Trophoblast cell (in vitro differentiated cells and primary cell): ENCODE results near the gene GRM4.
A peak's percentile ranks its signal among the peaks of the same experiment; 100 is the strongest.

Source experiments
- DNase-seq, 2 donors: peaks; one replicate each; pipeline ENCODE4 v3.0.0-alpha.2; 2016
- H2AFZ ChIP-seq: 2 replicates; pipeline ENCODE4 v1.6.1; 2013; ENCODE audit warnings: low read length, moderate library complexity, mild to moderate bottlenecking; ENCODE audit not compliant: insufficient read depth, poor library complexity
- H2AK5ac ChIP-seq: 2 replicates; pipeline ENCODE4 v1.6.1; 2013; ENCODE audit warnings: mild to moderate bottlenecking, low read length
- H2BK120ac ChIP-seq: 2 replicates; pipeline ENCODE4 v1.6.1; 2013; ENCODE audit warnings: low read length, mild to moderate bottlenecking, moderate library complexity; ENCODE audit not compliant: insufficient read depth, poor library complexity
- H2BK12ac ChIP-seq: 2 replicates; pipeline ENCODE4 v1.6.1; 2013; ENCODE audit warnings: mild to moderate bottlenecking, low read length, moderate library complexity
- H2BK5ac ChIP-seq: 2 replicates; pipeline ENCODE4 v1.6.1; 2013; ENCODE audit warnings: low read length, low read depth, moderate library complexity, mild to moderate bottlenecking; ENCODE audit not compliant: poor library complexity
- H3K14ac ChIP-seq: 2 replicates; pipeline ENCODE4 v1.6.1; 2013; ENCODE audit warnings: mild to moderate bottlenecking, low read length
- H3K18ac ChIP-seq: 2 replicates; pipeline ENCODE4 v1.6.1; 2013; ENCODE audit warnings: mild to moderate bottlenecking, low read length
- H3K23ac ChIP-seq: 2 replicates; pipeline ENCODE4 v1.6.1; 2013; ENCODE audit warnings: low read length
- H3K27ac ChIP-seq: 2 replicates; pipeline ENCODE4 v1.5.1; 2013; ENCODE audit warnings: low read depth, mild to moderate bottlenecking, inconsistent platforms, low read length, moderate library complexity
- H3K27me3 ChIP-seq: 2 replicates; pipeline ENCODE4 v1.6.1; 2013; ENCODE audit warnings: inconsistent platforms, mild to moderate bottlenecking, low read length, moderate library complexity; ENCODE audit not compliant: insufficient read depth
- H3K36me3 ChIP-seq, 2 experiments: 1 replicate in 1 of 2; 2 replicates in 1 of 2; pipeline ENCODE4 v1.6.1; 2013; ENCODE audit warnings: low read length in 2 of 2, mild to moderate bottlenecking in 2 of 2, moderate library complexity in 1 of 2; ENCODE audit not compliant: insufficient read depth in 2 of 2, control insufficient read depth in 1 of 2
- H3K4ac ChIP-seq: 2 replicates; pipeline ENCODE4 v1.6.1; 2013; ENCODE audit warnings: low read depth, mild to moderate bottlenecking, low read length, moderate library complexity
- H3K4me1 ChIP-seq, 2 experiments: 1 replicate in 1 of 2; 2 replicates in 1 of 2; pipeline ENCODE4 v1.6.1; 2013; ENCODE audit warnings: low read length in 2 of 2, mild to moderate bottlenecking in 2 of 2, moderate library complexity in 1 of 2; ENCODE audit not compliant: insufficient read depth in 2 of 2, control insufficient read depth in 1 of 2
- H3K4me2 ChIP-seq: 2 replicates; pipeline ENCODE4 v1.6.1; 2013; ENCODE audit warnings: inconsistent platforms, mild to moderate bottlenecking, low read length, moderate library complexity
- H3K4me3 ChIP-seq: 2 replicates; pipeline ENCODE4 v1.5.1; 2013; ENCODE audit warnings: mild to moderate bottlenecking, low read depth, low read length, inconsistent platforms
- H3K79me1 ChIP-seq: one replicate; pipeline ENCODE4 v1.6.1; 2013; ENCODE audit warnings: low read length
- H3K79me2 ChIP-seq: 2 replicates; pipeline ENCODE4 v1.6.1; 2013; ENCODE audit warnings: low read length, mild to moderate bottlenecking; ENCODE audit not compliant: control insufficient read depth, insufficient read depth, poor library complexity
- H3K9ac ChIP-seq: 2 replicates; pipeline ENCODE4 v1.6.1; 2013; ENCODE audit warnings: mild to moderate bottlenecking, low read length
- H3K9me3 ChIP-seq: 2 replicates; pipeline ENCODE4 v1.6.1; 2013; ENCODE audit warnings: low read depth, mild to moderate bottlenecking, control low read depth, inconsistent platforms, low read length; ENCODE audit not compliant: insufficient read depth
- H4K12ac ChIP-seq: 2 replicates; pipeline ENCODE4 v1.6.1; 2013; ENCODE audit warnings: low read depth, mild to moderate bottlenecking, low read length, moderate library complexity
- H4K8ac ChIP-seq: 2 replicates; pipeline ENCODE4 v1.6.1; 2013; ENCODE audit warnings: low read depth, mild to moderate bottlenecking, low read length, moderate library complexity
- H4K91ac ChIP-seq: one replicate; pipeline ENCODE4 v1.6.1; 2013; ENCODE audit warnings: low read depth, mild to moderate bottlenecking, low read length, moderate library complexity
- WGBS: extraction: QIAGEN DNeasy Blood & Tissue Kit; methylation state at CpG from one replicate; pipeline ENCODE4 v1.1.7; 2013; ENCODE audit warnings: missing lambda C conversion rate; ENCODE audit not compliant: insufficient read length, insufficient coverage; ENCODE audit errors: extremely low coverage; 5-methylcytosine and 5-hydroxymethylcytosine counted together

Gene GRM4

DNA sequence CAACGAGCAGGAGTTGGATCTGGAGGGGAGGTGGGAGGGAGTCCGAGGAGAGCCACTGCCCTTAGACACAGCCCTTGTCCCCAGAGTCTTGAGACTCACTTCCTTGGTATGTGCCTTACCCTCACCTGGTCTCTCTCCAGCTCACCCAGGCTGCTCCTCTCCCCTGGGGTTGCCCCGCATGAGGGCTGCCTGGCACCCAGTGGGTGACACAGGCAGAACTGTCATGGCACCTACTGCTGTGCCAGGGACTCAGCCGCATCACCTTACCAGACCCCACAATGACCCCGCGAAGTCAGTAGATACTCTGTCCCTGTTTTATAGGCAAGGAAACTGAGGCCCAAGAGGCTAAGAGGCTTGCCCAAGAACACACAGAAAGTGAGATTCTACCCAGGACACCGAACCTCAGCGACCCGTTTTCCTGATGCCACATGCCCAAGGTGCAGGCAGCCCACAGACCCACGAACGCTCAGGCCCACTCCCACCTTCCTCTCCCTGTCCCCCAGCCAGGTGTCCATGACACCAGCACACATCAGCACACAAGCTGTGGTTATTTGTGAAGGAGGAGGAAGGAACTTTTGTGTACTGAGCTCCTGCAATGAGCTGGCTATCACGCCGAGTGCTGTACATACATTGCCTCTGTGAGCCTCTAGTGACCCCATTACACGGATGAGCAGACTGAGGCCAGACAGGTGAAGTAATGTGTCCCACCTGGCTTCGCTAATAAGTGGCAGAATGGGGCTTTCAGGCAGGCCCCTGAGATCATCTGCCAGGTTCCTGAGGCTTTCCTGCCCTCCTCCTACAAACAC, 168.1 kb downstream of the GRM4 start:
- Histone ChIP-seq H4K12ac (no peak overlapping the region), H3K79me2 (no peaks in the 10 kb centered on the region), H3K36me3 (no peaks in the 10 kb centered on the region), H3K14ac (no peak overlapping the region), H4K8ac (no peak overlapping the region), H2AFZ (no peak overlapping the region), H3K23ac (no peak overlapping the region), H3K4me1 (peaks cover 4 to 6% of the 10 kb centered on the region in 2 experiments), H4K91ac (no peak overlapping the region), H3K4ac (no peak overlapping the region), H3K9ac (no peak overlapping the region), H2AK5ac (no peak overlapping the region), H3K79me1 (no peaks in the 10 kb centered on the region), H3K9me3 (no peaks in the 10 kb centered on the region), H3K4me3 (no peak overlapping the region), H3K18ac (no peak overlapping the region), H2BK5ac (no peak overlapping the region), H3K4me2 (no peak overlapping the region), H3K27ac (no peak overlapping the region), H2BK120ac (no peak overlapping the region), H3K27me3 (peaks cover 5% of the 10 kb centered on the region), H2BK12ac (no peak overlapping the region)
- WGBS, result no CpG with 5 or more reads among the region's 15 CpGs
- peak in 1 of 2 donors; percentile 33 for DNase-seq

DNA sequence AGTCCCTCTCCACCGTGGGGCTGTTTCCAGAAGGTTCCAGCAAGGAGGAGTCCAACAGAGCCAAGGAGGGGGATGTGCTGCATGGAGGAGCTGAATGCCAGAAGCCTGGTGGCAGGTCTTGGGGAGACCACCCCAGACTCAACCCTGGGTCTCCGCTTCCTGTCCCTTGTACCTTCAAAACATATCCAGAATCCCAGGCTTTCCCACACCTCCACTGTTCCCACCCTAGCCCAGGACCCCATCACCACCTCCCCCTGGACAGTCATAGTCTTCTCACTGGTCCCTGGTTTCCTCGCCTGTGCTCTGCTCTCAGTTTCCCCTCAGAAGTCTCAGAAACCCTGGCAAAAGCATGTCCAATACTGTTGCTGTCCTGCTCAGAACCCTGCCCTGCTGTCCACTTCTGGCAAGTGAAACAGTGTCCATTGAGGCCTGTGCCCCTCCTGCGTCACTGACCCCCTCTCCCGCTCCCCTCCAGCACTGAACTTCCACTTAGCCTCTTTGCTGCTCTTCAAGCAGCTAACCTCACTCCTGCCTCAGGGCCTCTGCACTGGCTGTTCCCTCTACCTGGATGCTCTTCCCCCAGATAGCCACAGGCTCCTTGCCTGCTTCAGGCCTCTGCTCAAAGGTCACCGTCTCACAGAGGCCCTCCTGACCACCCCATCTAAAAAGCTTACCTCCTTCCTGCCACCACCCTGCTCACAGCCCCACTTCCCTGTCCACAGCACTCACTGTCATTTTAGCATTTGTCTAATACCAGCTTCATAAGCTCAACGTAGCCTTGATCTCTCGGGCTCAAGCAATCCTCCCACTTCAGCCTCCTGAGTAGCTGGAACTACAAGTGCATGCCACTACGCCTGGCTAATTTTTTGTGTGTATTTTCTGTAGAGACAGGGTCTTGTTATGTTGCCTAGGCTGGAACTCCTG, 169.2 kb downstream of the GRM4 start:
- H3K4me3 ChIP-seq, result no peak overlapping the region
- H3K27ac ChIP-seq, result no peak overlapping the region
- H4K91ac ChIP-seq, result no peak overlapping the region
- no peak overlapping the region for H2BK120ac ChIP-seq
- no peak overlapping the region for H2BK5ac ChIP-seq
- no peak overlapping the region for H3K4ac ChIP-seq
- H2AK5ac ChIP-seq, result no peak overlapping the region
- H3K9me3 ChIP-seq, result no peaks in the 10 kb centered on the region
- H3K27me3 ChIP-seq, result peaks cover 5% of the 10 kb centered on the region
- no peak overlapping the region for H3K18ac ChIP-seq
- no peaks in the 10 kb centered on the region for H3K36me3 ChIP-seq
- H2AFZ ChIP-seq, result no peak overlapping the region
- H3K14ac ChIP-seq, result no peak overlapping the region
- WGBS, result no CpG with 5 or more reads among the region's 9 CpGs
- peaks cover 4 to 6% of the 10 kb centered on the region in 2 experiments for H3K4me1 ChIP-seq
- no peak overlapping the region for H3K9ac ChIP-seq
- H3K4me2 ChIP-seq, result no peak overlapping the region
- no peaks in the 10 kb centered on the region for H3K79me1 ChIP-seq
- H4K12ac ChIP-seq, result no peak overlapping the region
- H3K23ac ChIP-seq, result no peak overlapping the region
- DNase-seq, result no peak
- no peak overlapping the region for H4K8ac ChIP-seq
- H2BK12ac ChIP-seq, result no peak overlapping the region
- no peaks in the 10 kb centered on the region for H3K79me2 ChIP-seq

DNA sequence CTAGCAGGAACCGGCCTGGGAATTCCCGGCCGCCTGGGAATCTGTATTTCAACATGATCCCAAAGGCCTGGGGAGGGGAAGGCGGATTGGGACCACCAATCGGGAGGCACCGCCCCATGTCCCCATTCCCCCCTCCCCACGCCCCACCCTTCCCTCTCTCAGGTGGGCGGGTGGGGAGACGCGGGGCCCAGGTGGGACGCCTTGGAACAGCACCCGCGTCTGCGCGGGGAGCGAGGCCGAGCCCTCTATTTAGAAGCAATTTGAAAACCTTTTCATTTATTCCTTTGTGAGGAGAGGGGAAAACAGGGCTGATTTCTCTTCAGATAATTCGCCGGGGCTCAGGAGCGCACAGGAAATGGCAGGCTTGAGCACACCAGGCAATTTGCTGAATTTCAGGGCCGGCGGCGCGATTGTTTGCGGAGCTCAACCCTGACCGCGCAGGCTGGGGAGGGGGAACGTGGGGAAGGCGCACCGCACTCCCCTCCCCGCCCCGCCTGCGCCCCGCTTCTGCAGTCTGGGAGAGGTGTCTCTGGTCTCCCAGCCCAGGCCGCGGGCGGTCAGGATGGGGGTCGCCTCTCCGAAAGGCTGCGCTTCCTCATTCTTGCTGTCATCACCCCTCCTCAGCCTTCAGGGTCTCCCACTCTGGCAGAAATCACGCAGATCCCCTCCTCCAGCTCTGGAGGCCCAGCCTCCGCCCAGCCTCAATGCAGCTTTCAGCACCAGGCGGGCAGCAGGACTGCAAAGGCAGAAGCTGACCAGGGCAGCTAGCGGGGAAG, 170.0 kb downstream of the GRM4 start:
- Histone ChIP-seq H2BK120ac (no peak overlapping the region), H2AFZ (no peak overlapping the region), H3K23ac (no peak overlapping the region), H3K4me2 (peak overlapping the region; percentile 48), H2BK12ac (no peak overlapping the region), H2BK5ac (no peak overlapping the region), H3K27me3 (peaks cover 5% of the 10 kb centered on the region), H3K4ac (no peak overlapping the region), H3K27ac (no peak overlapping the region), H4K8ac (no peak overlapping the region), H4K12ac (no peak overlapping the region), H3K79me2 (no peaks in the 10 kb centered on the region), H3K9me3 (no peaks in the 10 kb centered on the region), H3K4me1 (peaks cover 4 to 6% of the 10 kb centered on the region in 2 experiments), H3K14ac (no peak overlapping the region), H2AK5ac (no peak overlapping the region), H3K79me1 (no peaks in the 10 kb centered on the region), H3K18ac (no peak overlapping the region), H3K36me3 (no peaks in the 10 kb centered on the region), H3K4me3 (no peak overlapping the region), H4K91ac (no peak overlapping the region), H3K9ac (no peak overlapping the region)
- no peak for DNase-seq
- no CpG with 5 or more reads among the region's 44 CpGs for WGBS

DNA sequence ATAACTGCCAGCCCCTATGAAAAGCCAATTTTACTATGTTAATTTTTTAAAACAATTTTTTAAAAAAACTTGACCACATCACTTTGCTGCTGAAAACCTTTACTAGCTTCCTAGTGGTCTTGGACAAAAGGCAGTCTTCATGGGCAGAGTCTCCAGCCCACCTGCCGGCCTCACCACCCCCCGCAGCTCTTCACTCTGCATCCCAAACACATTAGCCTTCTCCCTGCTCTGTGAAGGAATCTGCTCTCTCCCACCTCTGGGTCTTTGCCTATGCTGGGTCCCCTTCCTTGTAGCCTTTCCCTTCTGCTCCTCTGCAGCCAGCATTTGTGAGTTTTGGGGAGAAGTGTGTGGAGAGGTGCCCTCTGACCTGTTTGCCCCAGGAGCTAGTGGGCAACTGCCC, 171.4 kb downstream of the GRM4 start:
- H3K9me3 ChIP-seq, result no peaks in the 10 kb centered on the region
- H3K4me1 ChIP-seq, result peaks cover 4 to 6% of the 10 kb centered on the region in 2 experiments
- H3K4me2 ChIP-seq, result no peak overlapping the region
- H2BK12ac ChIP-seq, result no peak overlapping the region
- no peaks in the 10 kb centered on the region for H3K36me3 ChIP-seq
- H4K12ac ChIP-seq, result no peak overlapping the region
- peaks cover 5% of the 10 kb centered on the region for H3K27me3 ChIP-seq
- no peak overlapping the region for H3K18ac ChIP-seq
- no peak overlapping the region for H4K8ac ChIP-seq
- no peak overlapping the region for H2BK5ac ChIP-seq
- H3K79me2 ChIP-seq, result no peaks in the 10 kb centered on the region
- no peak overlapping the region for H3K23ac ChIP-seq
- no peak overlapping the region for H3K14ac ChIP-seq
- H4K91ac ChIP-seq, result no peak overlapping the region
- H3K4me3 ChIP-seq, result no peak overlapping the region
- no peak overlapping the region for H2BK120ac ChIP-seq
- no peaks in the 10 kb centered on the region for H3K79me1 ChIP-seq
- no peak overlapping the region for H3K27ac ChIP-seq
- no CpG with 5 or more reads among the region's 2 CpGs for WGBS
- no peak overlapping the region for H3K9ac ChIP-seq
- H3K4ac ChIP-seq, result no peak overlapping the region
- no peak for DNase-seq
- no peak overlapping the region for H2AK5ac ChIP-seq
- H2AFZ ChIP-seq, result no peak overlapping the region
